VCaP (cell line): ENCODE measurements around the gene FAF1.

Experiments
- H3K27ac ChIP-seq: fragments of 450-650 bp; 2 replicates; pipeline ENCODE4 v1.5.1; 2017
- CTCF ChIP-seq: fragments of 450-650 bp; conservative IDR thresholded peaks from 2 replicates; pipeline ENCODE4 v1.5.1; 2017; ENCODE audit warnings: mild to moderate bottlenecking, moderate library complexity

The FAF1 gene

GRCh38 chr1:50474859-50475809 lies 484.9 kb downstream of the FAF1 start:
- H3K27ac ChIP-seq = no peak overlapping the region
- no peak for TF ChIP-seq CTCF

GRCh38 chr1:50473513-50473912 lies 486.6 kb downstream of the FAF1 start:
- no peak for TF ChIP-seq CTCF

GRCh38 chr1:50471967-50472366 lies 488.1 kb downstream of the FAF1 start:
- H3K27ac ChIP-seq = no peak overlapping the region
- no peak for TF ChIP-seq CTCF

More at GRCh38 chr1:50473513-50473912, 486.6 kb downstream of the FAF1 start:
- H3K27ac ChIP-seq = no peak overlapping the region

GRCh38 chr1:50462964-50463363 lies 497.1 kb downstream of the FAF1 start:
- no peak for TF ChIP-seq CTCF
- H3K27ac ChIP-seq = no peak overlapping the region

GRCh38 chr1:50458507-50458906 lies 501.6 kb downstream of the FAF1 start:
- H3K27ac ChIP-seq = no peak overlapping the region
- no peak for TF ChIP-seq CTCF

GRCh38 chr1:50454911-50455310 lies 505.2 kb downstream of the FAF1 start:
- no peak for TF ChIP-seq CTCF

GRCh38 chr1:50453266-50453665 lies 506.8 kb downstream of the FAF1 start:
- no peak overlapping the region for H3K27ac ChIP-seq
- no peak for TF ChIP-seq CTCF

More at GRCh38 chr1:50454911-50455310, 505.2 kb downstream of the FAF1 start:
- H3K27ac ChIP-seq = no peak overlapping the region
